HG03442 (cell line): ENCODE results near the gene CHURC1.
A peak's percentile ranks its signal among the peaks of the same experiment; 100 is the strongest.

Source experiments
- ATAC-seq: cut with Tn5 transposase; IDR thresholded peaks from one replicate; pipeline ENCODE4 v1.9.1; 2021; ENCODE audit warnings: mild to moderate bottlenecking, moderate library complexity; ENCODE audit not compliant: unreplicated experiment

CHURC1 gene

DNA sequence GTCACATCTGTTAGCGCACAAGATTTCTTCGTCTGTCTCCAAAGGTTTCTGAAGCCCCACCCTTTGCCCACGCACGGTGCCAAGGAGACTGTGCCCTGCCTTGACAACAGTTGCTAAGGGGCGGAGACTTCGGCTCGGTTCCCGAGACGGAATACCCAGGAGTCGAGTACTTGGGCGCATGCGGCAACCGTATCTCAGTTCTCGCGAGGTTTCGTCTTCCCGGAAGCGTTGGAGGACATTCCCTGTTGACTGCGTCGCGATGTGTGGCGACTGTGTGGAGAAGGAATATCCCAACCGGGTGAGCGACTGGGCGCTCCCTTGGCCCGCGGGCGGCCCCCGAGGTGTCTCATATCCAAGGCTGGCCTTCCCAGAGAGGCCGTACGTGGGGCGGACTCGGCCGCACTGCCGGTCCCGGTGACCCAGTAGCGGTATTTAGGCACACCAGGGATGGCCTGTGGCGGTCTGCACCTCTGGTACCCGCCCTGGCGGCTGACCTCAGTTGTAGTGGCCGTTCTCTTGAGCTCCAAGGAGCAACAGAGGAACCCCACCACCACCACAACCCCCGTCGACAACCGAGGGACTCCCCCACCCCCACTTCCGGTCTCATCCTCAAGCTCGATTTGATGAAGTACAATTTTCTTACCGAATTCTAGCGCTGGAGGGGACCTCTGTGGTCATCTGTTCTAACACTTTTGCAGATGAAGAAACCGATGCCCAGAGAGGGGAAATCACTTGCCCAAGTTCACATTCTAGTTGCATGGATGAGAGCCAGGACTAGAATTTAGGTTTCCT is at the start of gene CHURC1:
Gene CHURC1 (plus strand): TSS at position 219 of the 792 bp plus-strand sequence. CDS start 41 bp downstream, at position 260.
- ATAC-seq: peak; percentile 96

DNA sequence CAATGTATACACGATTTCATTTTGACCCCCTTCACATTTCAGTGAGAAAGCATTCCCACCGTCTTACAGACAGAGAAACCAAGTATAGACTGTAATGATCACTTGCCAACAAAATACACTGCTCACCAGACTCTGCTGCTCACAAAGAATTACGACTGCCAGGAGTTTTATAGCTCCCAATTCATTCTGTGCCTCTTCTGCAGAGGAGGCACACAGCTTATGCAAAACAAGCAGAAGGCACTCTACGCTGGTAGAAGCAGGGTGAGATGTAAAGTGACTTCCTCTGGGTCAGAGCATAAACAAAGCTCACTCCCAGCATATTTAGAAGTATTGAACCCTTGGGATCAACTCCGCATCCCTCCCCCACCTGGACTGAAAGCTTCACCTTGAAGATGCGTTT is 49.1 kb upstream of the CHURC1 start:
- no peak for ATAC-seq

GRCh38 chr14:64865992-64866391 is 48.3 kb upstream of the CHURC1 start:
- ATAC-seq: no peak

- ATAC-seq: no peak
These were observed 47.1 kb upstream of the CHURC1 start for GRCh38 chr14:64867182-64867581.

DNA sequence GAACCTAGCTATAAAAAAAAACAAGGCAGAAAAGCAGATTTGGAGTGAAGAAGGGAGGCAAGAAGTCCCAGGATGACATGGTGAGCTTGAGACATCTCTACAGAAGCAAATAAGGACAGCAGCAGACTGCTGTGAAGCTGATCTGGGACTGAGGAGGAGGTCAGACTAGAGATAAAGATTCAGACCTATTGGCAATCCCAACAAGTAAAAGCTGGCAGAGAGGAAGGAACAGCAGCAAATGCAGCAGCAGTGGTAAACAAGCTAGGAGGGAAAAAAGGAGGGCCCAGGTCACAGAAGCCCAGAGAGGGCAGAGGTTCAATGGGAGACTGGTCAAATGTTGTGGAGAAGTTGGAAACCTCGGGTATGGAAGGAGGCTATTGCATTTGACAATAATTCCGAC is 45.9 kb upstream of the CHURC1 start:
- ATAC-seq: no peak

DNA sequence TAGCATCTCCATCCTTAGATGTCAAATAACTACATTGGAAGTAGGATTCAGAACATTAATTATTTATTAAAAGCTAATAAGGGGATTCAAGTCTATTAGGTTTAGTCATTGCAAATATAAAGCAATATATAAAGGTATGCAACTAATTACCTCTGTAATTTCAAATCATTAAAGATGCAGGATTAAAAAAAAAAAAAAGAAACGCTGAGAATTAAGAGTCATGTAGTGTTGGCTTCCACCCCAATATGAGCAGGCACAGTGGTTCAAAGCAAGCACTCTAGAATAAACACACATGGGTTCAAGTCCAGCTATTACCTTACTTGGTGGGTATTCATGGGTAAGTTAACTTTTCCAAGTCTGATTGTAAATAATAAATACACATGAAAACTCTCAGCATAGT is 45.4 kb upstream of the CHURC1 start:
- no peak for ATAC-seq

GRCh38 chr14:64870160-64870559 is 44.1 kb upstream of the CHURC1 start:
- ATAC-seq: no peak

DNA sequence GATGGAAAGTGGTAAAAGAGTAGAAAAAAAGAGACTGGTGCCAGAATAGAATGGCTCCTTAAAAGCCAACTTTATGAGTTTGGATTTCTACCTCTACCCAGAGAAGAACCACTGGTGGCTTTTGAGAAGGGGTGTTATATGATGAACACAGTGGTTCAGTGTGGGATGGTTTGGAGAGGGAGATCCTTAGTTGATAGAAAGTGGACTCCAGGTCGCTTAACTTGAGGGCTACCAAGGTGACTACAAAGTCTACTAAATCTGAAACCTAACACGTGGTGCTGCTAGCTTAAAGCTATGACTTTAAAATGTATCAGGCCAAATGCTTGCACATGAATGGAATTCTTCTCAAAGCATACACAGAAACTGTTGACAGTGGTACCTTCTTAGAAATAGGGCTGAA is 42.9 kb upstream of the CHURC1 start:
- no peak for ATAC-seq

- ATAC-seq: no peak
These were observed 40.6 kb upstream of the CHURC1 start for GRCh38 chr14:64873506-64874219.

- ATAC-seq: no peak
These were observed 38.9 kb upstream of the CHURC1 start for GRCh38 chr14:64875350-64875749.

- ATAC-seq: no peak
These were observed 36.4 kb upstream of the CHURC1 start for GRCh38 chr14:64877846-64878245.

- no peak for ATAC-seq
These were observed 35.2 kb upstream of the CHURC1 start for GRCh38 chr14:64878837-64879634.

GRCh38 chr14:64879635-64880220 is 34.5 kb upstream of the CHURC1 start, which contains the start of gene SPTB:
SPTB (minus strand) TSS chr14:64879907; CDS start chr14:64823094, 56,813 bp downstream.
- ATAC-seq: peak; percentile 56

- peak; percentile 46 for ATAC-seq
These were observed 33.8 kb upstream of the CHURC1 start for GRCh38 chr14:64880221-64881121.

DNA sequence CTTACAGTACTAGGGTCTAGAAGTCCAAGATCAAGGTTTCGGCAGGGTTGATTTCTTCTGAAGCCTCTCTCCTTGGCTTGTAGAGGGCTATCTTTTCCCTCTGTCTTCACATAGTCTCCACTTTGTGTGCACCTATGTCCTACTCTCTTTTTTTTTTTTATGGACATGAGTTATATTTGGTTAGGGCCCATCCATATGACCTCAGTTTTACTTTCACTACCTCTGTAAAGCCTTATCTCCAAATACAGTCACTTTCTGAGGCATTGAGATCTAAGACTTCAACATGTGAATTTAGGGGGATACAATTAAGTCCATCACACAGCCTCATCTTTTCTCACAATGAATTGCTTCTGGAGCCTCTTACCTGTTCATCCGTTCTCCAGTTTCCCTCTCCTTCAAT is 28.7 kb upstream of the CHURC1 start:
- ATAC-seq: no peak

DNA sequence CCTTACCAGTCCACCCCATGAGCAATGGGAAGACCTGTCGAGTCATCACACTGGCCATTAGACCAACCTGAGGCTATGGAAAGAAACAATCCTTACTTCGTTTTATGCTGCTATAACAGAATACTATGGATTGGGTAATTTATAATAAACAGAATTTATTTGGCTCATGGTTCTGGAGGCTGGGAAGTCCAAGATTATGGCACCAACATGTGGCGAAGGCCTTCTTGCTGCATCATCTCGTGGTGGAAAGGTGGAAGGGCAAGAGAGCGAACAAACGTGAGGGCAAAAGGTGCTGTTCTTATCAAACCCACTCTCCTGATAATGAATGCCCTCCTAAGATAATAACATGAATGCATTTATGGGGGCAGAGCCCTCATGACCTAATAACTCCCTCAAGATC is 24.9 kb upstream of the CHURC1 start:
- ATAC-seq: no peak

- ATAC-seq: no peak
These were observed 22.9 kb upstream of the CHURC1 start for GRCh38 chr14:64891173-64891838.

- ATAC-seq: peak; percentile 53
These were observed 22.3 kb upstream of the CHURC1 start for GRCh38 chr14:64891839-64892375.

- ATAC-seq: no peak
These were observed 14.3 kb upstream of the CHURC1 start for GRCh38 chr14:64899958-64900357.
